HL-60 (cell line): ENCODE results near the gene ARSG.
"Not testable (repeated sequence)": the region's sequence is repeated elsewhere in the genome, so short reads cannot be mapped to it uniquely, and the experiment has no call there.

ENCODE experiments used
- DNase-seq, 2 experiments: peaks; one replicate each; pipeline ENCODE4 v3.0.0-alpha.2; 2010 to 2020; ENCODE audit warnings: low read depth in 1 of 2, low spot score in 1 of 2
- H3K27ac ChIP-seq: fragments of 250-450 bp; sonication (Bioruptor Pico); replicated peaks from 2 replicates; pipeline ENCODE4 v1.5.1; 2020; ENCODE audit warnings: mild to moderate bottlenecking, moderate library complexity
- H3K27me3 ChIP-seq: fragments of 250-450 bp; sonication (Bioruptor Pico); 2 replicates; pipeline ENCODE4 v1.5.1; 2021; ENCODE audit warnings: mild to moderate bottlenecking, moderate library complexity; ENCODE audit not compliant: insufficient read depth, poor library complexity, severe bottlenecking
- H3K4me3 ChIP-seq: replicated peaks from 2 replicates; pipeline ENCODE4 v1.5.1; 2011; ENCODE audit warnings: mild to moderate bottlenecking, control low read depth, low read length; ENCODE audit not compliant: insufficient read depth
- CTCF ChIP-seq: IDR thresholded peaks from one replicate; pipeline ENCODE4 v1.5.1; 2011; ENCODE audit warnings: low read length, control low read depth, inconsistent platforms; ENCODE audit not compliant: insufficient read depth
- GABPA ChIP-seq: IDR thresholded peaks from 2 replicates; pipeline ENCODE4 v1.6.1; 2012; ENCODE audit warnings: low read depth
- POLR2AphosphoS5 ChIP-seq: IDR thresholded peaks from 2 replicates; pipeline ENCODE4 v1.6.1; 2012; ENCODE audit warnings: low read depth
- REST ChIP-seq: IDR thresholded peaks from 2 replicates; pipeline ENCODE4 v1.6.1; 2012; ENCODE audit warnings: low read depth; ENCODE audit not compliant: insufficient replicate concordance
- SPI1 ChIP-seq: IDR thresholded peaks from 2 replicates; pipeline ENCODE4 v1.6.1; 2012; ENCODE audit warnings: low read depth, mild to moderate bottlenecking, borderline replicate concordance

The ARSG gene

GRCh38 chr17:68255151-68255550 is 36.1 kb upstream of the ARSG start:
- no peak overlapping the region for H3K27ac ChIP-seq
- no peaks in the 10 kb centered on the region for H3K27me3 ChIP-seq
- H3K4me3 ChIP-seq = no peak overlapping the region
- TF ChIP-seq REST = no peak
- no peak for TF ChIP-seq GABPA
- no peak for TF ChIP-seq SPI1
- TF ChIP-seq CTCF = no peak
- no peak for TF ChIP-seq POLR2AphosphoS5
- no peak for DNase-seq

GRCh38 chr17:68255731-68256538 is 35.4 kb upstream of the ARSG start:
- peak in 1 of 2 experiments; percentile 52 for DNase-seq
- Histone ChIP-seq H3K27ac (no peak overlapping the region), H3K27me3 (no peaks in the 10 kb centered on the region), H3K4me3 (no peak overlapping the region)
- TF ChIP-seq REST (no peak), SPI1 (no peak; the same call in 1 of the 2 replicates), POLR2AphosphoS5 (no peak)

GRCh38 chr17:68256701-68257100 is 34.6 kb upstream of the ARSG start:
- H3K27ac ChIP-seq = not testable (repeated sequence)

GRCh38 chr17:68257934-68258333 is 33.4 kb upstream of the ARSG start:
- TF ChIP-seq GABPA = no peak
- TF ChIP-seq REST = no peak
- TF ChIP-seq SPI1 = no peak
- no peak for TF ChIP-seq CTCF
- no peak for TF ChIP-seq POLR2AphosphoS5
- no peak overlapping the region; the same call in 1 of the 2 replicates for H3K27ac ChIP-seq

More at GRCh38 chr17:68256701-68257100, 34.6 kb upstream of the ARSG start:
- DNase-seq, H3K27me3 ChIP-seq, H3K4me3 ChIP-seq: not testable (repeated sequence)

More at GRCh38 chr17:68257934-68258333, 33.4 kb upstream of the ARSG start:
- Histone ChIP-seq H3K27me3 (no peaks in the 10 kb centered on the region), H3K4me3 (no peak overlapping the region)
- no peak for DNase-seq
